NCI-H526 treated with DMSO at 0.1 percent for 48 hours (cell line): ENCODE data around the gene RBMS3.

ENCODE experiments used
- DNase-seq: peaks from one replicate; lab custom pipeline; 2025; lab: John Stamatoyannopoulos, UW

Gene RBMS3

GRCh38 chr3:29525254-29525881, 244.5 kb downstream of the RBMS3 start:
- no peak for DNase-seq

DNA sequence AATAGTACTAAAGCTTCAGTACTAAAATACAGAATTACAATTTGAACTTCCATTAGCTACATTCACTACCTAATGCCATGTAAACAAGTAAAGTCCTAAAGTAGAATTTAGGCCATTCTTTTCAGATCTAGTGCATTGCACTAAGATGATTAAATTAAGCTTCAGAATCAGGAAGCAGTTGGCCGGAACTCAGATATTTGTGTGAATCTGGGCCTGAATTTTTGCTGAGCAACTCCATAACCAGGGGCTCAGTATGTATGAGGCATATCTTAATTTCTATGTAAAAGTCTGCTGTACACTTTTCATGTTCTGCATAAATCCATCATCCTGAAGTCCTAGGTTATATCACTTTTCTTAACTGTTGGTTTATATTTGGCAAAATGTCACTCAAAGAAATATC, 246.4 kb downstream of the RBMS3 start:
- DNase-seq, result no peak

DNA sequence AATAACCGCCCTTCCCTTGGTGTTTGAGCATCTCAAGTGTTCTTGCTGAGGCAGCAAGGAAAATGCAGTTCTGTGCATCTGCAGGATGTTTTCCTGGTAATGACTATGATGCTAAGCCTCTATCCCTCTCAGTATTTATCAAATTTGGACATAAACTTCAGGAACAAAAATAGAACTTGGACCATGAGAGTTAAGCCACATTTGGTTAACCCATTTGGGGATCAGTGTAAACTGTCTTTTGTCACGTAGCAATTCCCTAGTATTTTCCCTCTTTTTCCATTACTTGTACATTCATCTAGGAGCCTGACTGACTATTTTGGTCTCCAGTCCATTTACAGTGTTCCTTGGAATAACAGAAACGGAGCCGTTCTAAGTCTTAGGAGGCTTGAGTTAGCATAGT, 250.8 kb downstream of the RBMS3 start:
- no peak for DNase-seq

DNA sequence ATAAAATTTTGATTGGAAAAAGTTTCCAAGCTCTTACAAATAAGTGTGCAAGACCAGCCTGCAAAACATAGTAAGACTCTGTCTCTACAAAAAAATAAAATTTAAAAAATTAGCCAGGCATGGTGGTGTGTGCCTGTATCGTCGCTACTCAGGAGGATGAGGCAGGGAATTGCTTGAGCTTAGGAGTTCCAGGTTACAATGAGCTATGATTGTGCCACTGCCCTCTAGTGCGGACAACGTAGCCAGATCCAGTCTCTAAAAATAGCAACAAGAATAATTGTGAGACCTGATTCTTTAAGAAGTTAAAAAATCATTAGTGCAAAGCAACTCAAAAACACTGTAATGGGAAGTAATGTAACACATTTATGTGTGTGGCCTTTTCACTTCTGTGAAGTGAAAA, 251.6 kb downstream of the RBMS3 start:
- DNase-seq, result no peak

DNA sequence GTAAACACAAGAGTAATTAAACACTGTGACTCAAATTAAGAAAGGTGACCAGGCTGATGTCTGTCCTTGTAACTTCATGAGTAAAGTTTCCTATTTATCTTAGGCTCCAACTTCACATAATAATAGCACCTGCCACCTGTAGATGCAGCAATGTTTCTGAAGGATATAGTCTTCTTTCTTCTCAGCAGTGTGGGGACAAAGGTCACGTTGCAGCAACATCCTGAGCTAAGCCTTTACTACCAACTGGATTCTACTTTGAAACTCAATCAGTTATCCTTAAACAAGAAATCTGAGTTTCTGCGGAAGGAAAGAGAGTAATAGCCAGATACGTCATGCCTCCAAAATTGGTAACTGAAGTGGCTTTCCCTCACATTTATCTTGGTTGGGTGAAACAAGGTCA, 253.1 kb downstream of the RBMS3 start:
- no peak for DNase-seq

DNA sequence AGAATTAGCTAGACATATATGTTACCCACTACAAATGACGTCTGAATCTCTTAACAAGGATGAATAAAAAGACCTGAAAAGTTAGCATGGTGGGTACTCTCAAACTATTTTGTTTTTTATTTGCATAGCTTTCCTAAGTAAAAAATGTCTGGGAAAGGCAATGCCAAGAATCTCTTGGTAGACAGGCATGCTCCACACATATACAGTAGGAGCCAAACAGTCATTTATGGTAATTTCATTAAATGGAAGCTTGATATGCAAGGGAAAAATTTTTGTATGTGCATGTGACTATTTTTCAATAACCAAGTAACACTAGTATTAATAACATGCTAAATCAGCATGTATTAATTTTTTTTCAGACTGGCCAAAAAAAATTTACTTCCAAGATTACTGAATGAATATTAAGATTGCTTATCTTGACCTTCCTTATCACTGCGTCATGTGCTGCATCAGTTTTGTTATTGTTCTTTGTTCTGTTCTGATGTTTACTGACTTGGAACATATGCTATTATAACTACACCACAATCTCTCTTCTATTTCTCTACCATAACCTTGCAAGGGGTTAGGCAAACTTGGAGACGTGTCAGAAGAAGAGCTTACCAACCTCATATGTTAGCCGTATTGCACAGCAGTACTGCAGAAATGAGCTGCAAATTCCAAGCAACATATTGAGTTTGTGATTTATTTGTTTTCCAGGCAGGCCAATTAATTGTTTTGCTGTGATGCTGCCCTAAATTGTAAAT, 255.3 kb downstream of the RBMS3 start:
- no peak for DNase-seq

- no peak for DNase-seq
These were observed 257.2 kb downstream of the RBMS3 start for GRCh38 chr3:29537889-29538609.

DNA sequence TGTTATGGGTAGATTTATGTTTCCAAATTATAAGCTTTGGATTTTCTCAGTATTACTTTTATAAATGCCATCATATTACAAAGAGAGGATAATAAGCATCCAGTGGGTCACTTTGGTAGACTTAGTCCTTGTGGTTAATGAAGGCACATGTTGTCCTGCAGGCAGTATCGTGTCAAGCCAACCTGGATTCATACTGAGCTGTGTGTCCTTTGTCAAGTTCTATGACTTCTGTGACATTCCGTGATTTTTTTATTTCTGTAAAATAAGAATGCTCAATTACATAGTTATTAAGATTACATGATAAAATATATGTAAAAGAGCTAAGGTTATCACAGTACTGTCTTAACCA, 257.7 kb downstream of the RBMS3 start:
- DNase-seq, result no peak

DNA sequence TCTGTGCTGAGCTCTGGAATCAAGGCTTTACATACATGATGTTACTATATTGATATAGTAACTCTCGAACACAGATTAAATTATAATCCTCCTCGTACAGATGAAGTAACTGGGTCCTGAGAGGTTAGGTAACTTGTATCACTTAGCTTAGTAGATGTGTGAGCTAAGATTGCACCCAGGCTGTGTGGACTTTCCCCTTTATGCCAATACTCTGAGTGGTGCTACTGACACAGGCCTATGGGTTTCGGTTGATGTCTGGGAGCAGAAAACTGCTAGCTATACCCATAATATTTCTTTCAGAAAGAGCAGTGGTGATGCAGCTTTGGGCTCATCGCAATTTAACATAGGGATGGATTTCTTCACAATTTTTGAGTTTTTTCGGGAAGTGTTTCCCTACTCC, 259.7 kb downstream of the RBMS3 start:
- DNase-seq, result no peak

DNA sequence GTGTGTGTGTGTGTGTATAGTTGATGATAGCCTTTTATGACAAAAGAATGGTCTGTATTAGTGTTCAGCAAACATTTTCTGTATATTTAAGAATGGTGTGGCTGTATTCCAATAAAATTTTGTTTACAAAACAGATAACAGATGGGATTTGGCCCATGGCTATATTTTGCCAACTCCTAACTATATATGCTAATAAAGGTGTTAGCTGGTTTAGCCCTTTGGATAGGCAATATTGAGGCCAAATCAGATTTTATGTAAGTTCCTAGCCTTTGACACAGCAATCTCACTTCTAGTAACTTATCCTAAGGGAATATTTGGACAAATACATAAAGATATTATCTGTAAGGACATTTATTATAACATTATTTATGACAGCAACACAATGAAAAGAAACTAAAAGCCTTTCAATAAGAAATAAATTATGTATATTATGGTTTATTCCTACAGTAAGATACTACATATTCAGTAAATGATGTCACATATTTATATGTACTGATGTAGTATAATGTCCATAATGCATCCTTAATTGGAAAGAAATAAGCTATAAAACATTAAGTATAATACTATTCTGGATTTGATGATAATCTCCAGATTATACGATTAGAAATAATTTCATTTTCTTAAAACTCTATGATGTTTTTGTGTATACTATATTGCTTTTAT, 264.0 kb downstream of the RBMS3 start:
- no peak for DNase-seq

GRCh38 chr3:29545615-29546014, 264.7 kb downstream of the RBMS3 start:
- DNase-seq, result no peak

- DNase-seq, result no peak
These were observed 271.2 kb downstream of the RBMS3 start for GRCh38 chr3:29552051-29552450.

GRCh38 chr3:29554566-29554965, 273.7 kb downstream of the RBMS3 start:
- DNase-seq, result no peak

GRCh38 chr3:29555590-29555989, 274.7 kb downstream of the RBMS3 start:
- no peak for DNase-seq

DNA sequence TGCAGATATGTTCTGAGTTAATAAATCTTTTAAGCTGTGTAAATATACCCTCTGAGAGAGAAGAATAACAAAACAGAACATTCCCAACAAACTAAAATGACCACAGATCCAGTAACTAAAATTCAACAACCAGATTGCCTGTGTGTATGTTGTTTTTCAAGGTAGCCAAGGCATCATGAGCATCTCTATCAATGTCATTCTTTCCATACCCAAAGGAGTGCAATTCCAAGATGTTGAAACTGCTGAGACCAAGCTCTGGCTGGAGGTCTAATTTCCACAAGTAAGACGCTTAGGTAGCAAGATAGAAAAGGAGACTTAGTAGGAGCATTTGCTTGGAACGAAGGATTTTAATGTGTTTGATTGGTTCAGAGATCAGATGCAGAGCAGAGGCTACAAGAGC, 276.3 kb downstream of the RBMS3 start:
- DNase-seq, result no peak

DNA sequence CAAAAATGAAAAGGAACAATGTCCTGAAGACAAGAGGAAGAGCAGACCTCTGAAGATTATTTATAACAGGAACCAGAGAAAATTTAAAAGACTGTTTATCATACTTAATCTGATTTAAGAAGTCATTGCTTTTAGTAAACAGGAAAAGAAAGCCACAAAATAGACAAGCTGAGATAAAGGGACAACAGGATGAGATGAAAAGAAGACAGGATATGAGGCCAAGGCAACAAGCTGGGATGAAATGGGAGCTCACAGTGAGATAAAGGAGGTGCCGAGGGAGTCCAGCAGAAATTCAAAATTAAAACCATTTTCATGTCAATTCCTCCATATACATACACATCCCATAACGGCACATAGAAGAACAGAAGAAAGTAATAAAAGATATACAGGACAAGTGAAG, 277.0 kb downstream of the RBMS3 start:
- no peak for DNase-seq

GRCh38 chr3:29559741-29560465, 279.0 kb downstream of the RBMS3 start:
- DNase-seq, result no peak

DNA sequence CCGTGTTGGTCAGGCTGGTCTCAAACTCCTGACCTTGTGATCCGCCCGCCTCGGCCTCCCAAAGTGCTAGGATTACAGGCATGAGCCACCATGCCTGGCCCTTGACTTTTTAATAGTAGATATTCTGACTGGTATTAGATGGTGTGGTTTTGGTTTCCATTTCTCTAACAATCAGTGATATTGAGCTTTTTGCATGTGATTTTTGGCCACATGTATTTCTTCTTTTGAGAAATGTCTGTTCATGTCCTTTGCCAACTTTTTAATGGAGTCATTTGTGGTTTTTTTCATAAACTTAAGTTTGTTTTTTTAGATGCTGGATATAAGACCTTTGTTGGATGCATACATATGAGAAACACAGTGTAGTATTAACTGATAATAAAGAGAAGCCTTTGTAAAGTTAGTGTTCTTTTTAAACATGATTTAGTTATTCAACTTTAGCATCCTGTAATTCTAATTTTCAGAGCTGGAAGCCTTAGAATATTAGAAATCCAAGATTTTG, 280.8 kb downstream of the RBMS3 start:
- no peak for DNase-seq

DNA sequence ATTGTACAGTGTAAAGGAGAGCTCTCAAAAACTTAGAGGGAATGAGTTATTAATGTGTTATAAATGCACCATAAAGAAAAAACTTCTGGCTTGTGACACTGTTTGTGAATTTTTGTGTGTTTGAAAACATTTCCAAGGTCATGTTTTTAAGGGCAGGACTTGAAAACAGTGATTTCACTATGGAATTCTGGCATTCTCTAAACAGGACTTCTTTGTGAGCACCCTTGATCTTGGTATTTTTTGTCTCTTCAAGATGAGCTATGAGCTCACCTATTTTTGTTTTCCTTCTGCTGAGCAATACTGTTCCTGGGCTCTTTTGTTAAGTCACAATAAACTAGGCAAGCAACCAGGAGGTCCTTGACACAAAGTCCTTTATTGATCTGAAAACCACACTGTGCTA, 284.4 kb downstream of the RBMS3 start:
- no peak for DNase-seq

- DNase-seq, result no peak
These were observed 286.6 kb downstream of the RBMS3 start for GRCh38 chr3:29567501-29567900.

DNA sequence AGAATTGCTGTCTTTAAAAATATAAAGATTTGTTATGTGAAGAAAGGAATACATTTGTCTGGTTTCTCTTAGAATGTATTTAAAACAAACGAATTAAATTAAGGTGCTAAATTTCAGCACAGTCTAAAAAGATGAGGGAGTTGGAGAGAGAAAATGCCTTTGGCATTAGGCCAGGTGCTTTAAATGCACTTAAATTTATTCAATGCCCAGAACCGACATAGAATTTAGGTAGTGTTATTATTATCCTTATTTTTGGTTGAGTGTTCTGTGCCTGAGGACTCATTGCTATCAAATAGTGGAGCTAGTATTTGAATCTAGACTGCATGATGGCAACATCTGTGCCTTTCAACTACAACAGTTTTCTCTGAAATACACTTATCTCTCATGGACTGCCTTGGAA, 287.5 kb downstream of the RBMS3 start:
- no peak for DNase-seq

GRCh38 chr3:29576181-29576580, 295.3 kb downstream of the RBMS3 start:
- DNase-seq, result no peak
